H7 (cell line): ENCODE measurements around the gene NAA20. TPM values are rescaled to one million over a fixed set of nuclear protein-coding genes. Genes with fewer than 3 reads are reported as not detected.

Experiments
- DNase-seq: peaks from one replicate; pipeline ENCODE4 v3.0.0; 2012
- H3K27me3 ChIP-seq: 2 replicates; pipeline ENCODE4 v1.6.0; 2011; ENCODE audit warnings: mild to moderate bottlenecking, low read length; ENCODE audit not compliant: control insufficient read depth, insufficient read depth
- H3K36me3 ChIP-seq: replicated peaks from 2 replicates; pipeline ENCODE4 v1.5.1; 2011; ENCODE audit warnings: low read length; ENCODE audit not compliant: control insufficient read depth, insufficient read depth
- H3K4me3 ChIP-seq: 2 replicates; pipeline ENCODE4 v1.5.1; 2011; ENCODE audit warnings: low read depth, mild to moderate bottlenecking, control low read depth, low read length, moderate library complexity; ENCODE audit not compliant: insufficient read depth
- total RNA-seq: library from RNA; depleted of rRNA; stranded (reverse); fragments of >200 nt; shearing (Covaris generic); gene quantifications from 2 replicates; pipeline ENCODE4 v1.2.3, GENCODE V29; 2014

NAA20 gene
- total RNA-seq, 1 experiment from 2014 or later, result 28.8 TPM

GRCh38 chr20:19977373-19977770 is 39.8 kb upstream of the NAA20 start:
- H3K27me3 ChIP-seq, result no peaks in the 10 kb centered on the region
- no peak overlapping the region for H3K4me3 ChIP-seq

GRCh38 chr20:19978511-19979210 is 38.5 kb upstream of the NAA20 start:
- Histone ChIP-seq H3K36me3 (no peaks in the 10 kb centered on the region), H3K27me3 (no peaks in the 10 kb centered on the region), H3K4me3 (no peak overlapping the region)
- no peak for DNase-seq

More at GRCh38 chr20:19977373-19977770, 39.8 kb upstream of the NAA20 start:
- H3K36me3 ChIP-seq, result no peaks in the 10 kb centered on the region
- no peak for DNase-seq

GRCh38 chr20:19981031-19981451 is 36.1 kb upstream of the NAA20 start:
- Histone ChIP-seq H3K4me3 (no peak overlapping the region), H3K27me3 (no peaks in the 10 kb centered on the region), H3K36me3 (no peaks in the 10 kb centered on the region)
- DNase-seq, result no peak

DNA sequence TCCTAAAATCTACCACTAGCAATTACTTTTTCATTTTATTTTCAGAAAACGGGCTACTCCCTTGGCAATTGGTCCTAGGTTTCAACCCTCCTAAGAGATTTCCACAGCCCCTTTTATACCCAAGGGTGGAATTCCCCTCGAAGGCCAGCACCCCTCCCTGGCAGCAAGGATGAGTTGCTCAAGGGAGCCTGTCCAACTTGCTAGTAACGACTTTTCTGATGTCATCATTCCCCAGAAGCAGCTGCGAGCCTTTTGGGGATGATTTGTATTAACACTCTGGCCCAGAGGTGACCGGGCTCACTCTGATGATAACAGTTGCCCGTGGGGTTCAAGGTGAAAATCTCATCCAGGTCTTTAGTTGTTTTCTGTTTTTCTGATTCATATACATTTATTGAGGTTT is 30.7 kb upstream of the NAA20 start:
- H3K27me3 ChIP-seq, result no peaks in the 10 kb centered on the region
- H3K36me3 ChIP-seq, result no peaks in the 10 kb centered on the region
- no peak overlapping the region for H3K4me3 ChIP-seq
- no peak for DNase-seq

GRCh38 chr20:19987046-19987445 is 30.1 kb upstream of the NAA20 start:
- no peaks in the 10 kb centered on the region for H3K27me3 ChIP-seq
- H3K4me3 ChIP-seq, result no peak overlapping the region
- H3K36me3 ChIP-seq, result no peaks in the 10 kb centered on the region
- DNase-seq, result no peak

GRCh38 chr20:19990850-19991249 is 26.3 kb upstream of the NAA20 start:
- no peaks in the 10 kb centered on the region for H3K27me3 ChIP-seq
- DNase-seq, result no peak
- H3K36me3 ChIP-seq, result no peaks in the 10 kb centered on the region
- H3K4me3 ChIP-seq, result no peak overlapping the region

GRCh38 chr20:19991308-19991707 is 25.9 kb upstream of the NAA20 start:
- Histone ChIP-seq H3K36me3 (no peaks in the 10 kb centered on the region), H3K4me3 (no peak overlapping the region), H3K27me3 (no peaks in the 10 kb centered on the region)
- no peak for DNase-seq

GRCh38 chr20:19991854-19992253 is 25.3 kb upstream of the NAA20 start:
- H3K36me3 ChIP-seq, result no peaks in the 10 kb centered on the region
- no peak overlapping the region for H3K4me3 ChIP-seq
- no peak for DNase-seq
- no peaks in the 10 kb centered on the region for H3K27me3 ChIP-seq

GRCh38 chr20:19992996-19993908 is 23.9 kb upstream of the NAA20 start:
- Histone ChIP-seq H3K36me3 (no peaks in the 10 kb centered on the region), H3K27me3 (no peaks in the 10 kb centered on the region), H3K4me3 (no peak overlapping the region)
- peak; percentile 54 for DNase-seq

DNA sequence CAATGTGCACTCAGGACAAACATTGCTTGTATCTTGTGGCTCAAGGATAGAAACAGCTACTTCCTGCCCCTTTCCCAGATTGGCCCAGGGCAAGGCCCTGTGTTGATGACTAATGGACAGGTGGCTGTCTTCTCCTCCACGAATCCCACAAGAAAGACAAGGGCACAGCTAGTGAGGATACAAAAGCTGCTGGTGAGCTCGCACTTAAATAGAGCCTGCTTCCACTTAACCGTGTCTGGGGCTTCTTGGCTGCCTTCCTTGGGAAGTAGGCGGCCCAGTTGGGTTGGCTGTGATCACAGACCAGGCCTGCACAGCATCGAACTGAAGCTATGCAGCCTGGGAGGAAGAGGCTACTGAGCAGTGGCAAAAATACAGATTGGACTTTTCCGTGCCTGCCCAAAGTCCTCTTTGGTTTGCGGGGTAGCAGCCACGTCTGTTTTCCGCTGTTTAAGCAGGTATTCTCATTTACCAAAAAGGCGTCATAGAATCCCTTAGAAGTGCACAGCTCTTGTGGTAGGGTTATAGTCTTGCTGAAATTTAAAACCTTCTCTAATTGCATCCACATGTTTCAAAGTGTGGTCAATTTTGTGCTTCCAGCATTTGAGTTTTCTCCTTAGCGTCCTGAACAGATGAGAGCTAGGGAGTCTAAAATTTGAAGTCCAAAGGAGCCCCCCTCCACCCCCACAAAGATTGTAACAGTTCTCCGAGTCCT is 23.0 kb upstream of the NAA20 start:
- Histone ChIP-seq H3K36me3 (no peaks in the 10 kb centered on the region), H3K4me3 (no peak overlapping the region), H3K27me3 (no peaks in the 10 kb centered on the region)
- no peak for DNase-seq

DNA sequence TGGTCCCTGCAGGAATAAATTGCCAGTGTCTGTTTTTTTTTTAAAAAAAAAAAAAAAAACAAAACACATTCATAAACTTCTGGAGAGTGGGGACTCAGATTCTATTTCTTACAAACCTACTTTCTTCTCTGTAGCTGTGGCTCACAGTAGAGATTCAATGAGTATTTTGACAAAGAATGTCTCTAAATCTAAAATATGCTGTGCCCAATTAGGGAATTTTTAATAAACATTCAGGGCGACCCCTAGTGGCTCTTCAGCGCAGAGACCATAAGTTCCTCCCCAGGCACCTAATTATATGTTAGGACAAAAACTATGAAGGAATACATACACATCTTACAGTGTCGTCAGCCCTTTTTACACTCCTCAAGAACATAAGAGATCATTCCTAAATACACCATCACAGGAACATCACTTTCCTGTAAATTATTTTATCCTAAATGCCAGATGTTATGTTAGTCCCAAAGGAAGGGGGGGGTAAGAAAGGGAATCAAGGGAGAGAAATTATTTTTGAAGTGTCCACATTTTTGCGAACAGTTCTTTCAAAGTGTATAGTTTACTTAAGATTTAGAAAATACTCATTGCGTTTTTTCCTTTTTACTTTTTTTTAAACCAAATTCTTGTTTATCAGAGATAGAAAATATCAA is 21.8 kb upstream of the NAA20 start:
- DNase-seq, result peak; percentile 51
- H3K36me3 ChIP-seq, result no peaks in the 10 kb centered on the region
- no peak overlapping the region for H3K4me3 ChIP-seq
- H3K27me3 ChIP-seq, result no peaks in the 10 kb centered on the region

DNA sequence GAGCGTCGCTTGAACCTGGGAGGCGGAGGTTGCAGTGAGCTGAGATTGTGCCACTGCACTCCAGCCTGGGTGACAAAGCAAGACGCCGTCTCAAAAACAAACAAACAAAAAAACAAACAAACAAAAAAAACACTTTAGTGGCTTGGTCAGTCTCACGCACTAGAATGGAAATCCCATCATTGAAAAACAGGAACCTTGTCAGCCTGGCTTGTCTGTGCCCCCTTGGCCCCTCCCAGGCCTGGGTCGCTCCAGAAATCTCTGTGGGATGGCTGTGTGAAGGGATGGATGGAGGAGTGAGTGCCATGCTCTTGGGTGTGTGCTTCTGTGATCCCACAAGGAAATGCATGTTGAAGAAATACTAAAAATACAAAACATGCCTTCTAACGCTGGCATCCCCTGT is 20.9 kb upstream of the NAA20 start:
- DNase-seq, result no peak
- no peaks in the 10 kb centered on the region for H3K36me3 ChIP-seq
- no peak overlapping the region for H3K4me3 ChIP-seq
- H3K27me3 ChIP-seq, result no peaks in the 10 kb centered on the region

DNA sequence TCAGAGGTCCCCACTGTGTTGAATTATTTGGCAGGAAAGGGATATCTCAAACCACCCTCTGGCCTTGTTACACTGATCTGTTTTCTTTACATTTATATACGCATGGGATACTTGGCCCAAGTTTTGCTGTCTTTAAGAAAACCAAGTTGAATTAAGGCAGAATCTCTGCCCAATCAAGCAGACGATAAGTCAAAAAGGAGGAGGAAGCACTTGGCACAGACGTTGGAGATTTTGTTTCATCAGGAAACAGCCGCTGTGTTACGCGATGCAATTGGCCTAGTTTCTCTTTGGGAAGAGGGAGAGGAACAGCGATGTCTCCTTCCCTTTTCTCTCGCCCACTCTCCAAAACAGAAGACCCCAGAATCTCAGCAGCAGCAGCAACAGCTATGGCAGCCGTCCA is 20.2 kb upstream of the NAA20 start:
- Histone ChIP-seq H3K27me3 (no peaks in the 10 kb centered on the region), H3K4me3 (no peak overlapping the region), H3K36me3 (no peaks in the 10 kb centered on the region)
- no peak for DNase-seq

DNA sequence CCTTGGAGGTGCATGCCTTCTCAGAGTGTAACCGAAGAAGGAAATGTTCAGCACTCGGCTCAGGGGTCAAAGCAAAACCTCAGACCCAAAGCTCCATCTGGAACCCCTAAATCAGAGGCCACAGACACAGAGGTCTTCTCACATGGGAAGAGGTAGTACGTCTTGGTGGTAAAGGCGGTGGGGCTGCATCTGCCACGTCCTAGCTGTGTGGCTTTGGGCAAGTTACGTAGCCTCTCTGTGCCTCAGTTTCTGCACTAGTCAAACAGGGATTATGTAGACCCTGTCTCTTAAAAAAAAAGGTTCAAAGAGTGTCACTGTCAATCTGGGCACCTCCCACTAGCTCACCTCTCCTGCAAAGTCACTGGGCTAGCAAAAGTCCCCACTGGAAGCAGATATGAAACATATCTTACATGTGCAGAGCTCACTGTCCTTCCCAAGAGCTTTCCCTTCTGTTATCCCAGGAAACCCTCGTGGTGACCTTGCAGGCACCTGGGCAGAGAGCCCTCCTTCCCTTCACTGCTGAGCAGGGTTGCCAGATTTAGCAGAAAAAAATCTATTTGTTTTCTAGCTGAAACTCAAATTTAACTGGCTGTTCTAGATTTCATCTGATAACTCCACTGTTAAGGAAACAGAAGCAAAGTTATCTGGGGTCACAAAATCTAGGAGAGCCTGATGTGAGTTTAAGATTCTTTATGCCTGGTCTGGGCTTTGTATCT is 18.0 kb upstream of the NAA20 start:
- no peaks in the 10 kb centered on the region for H3K36me3 ChIP-seq

More for the DNA sequence above, 18.0 kb upstream of the NAA20 start:
- no peak overlapping the region for H3K4me3 ChIP-seq
- no peaks in the 10 kb centered on the region for H3K27me3 ChIP-seq
- DNase-seq, result no peak
